B cell (primary cell): ENCODE results near the gene THSD7A. TPM values are rescaled to one million over a fixed set of nuclear protein-coding genes. Genes with fewer than 3 reads are reported as not detected.

Experiments
- ATAC-seq: fragments of 200-7000 bp; cut with Tn5 transposase; one replicate; pipeline ENCODE4 v1.10.0; 2021; ENCODE audit warnings: low read depth, mild to moderate bottlenecking, moderate number of reproducible peaks, moderate library complexity
- CTCF ChIA-PET: fragments of 350-600 bp; sonication (Branson Sonifier 250); formaldehyde crosslinking; loops from one replicate; lab custom pipeline; 2021; ENCODE audit warnings: antibody characterized with exemption, inconsistent platforms; lab: Charles Lee
- POLR2A ChIA-PET: fragments of 350-600 bp; sonication (Branson Sonifier 250); formaldehyde crosslinking; loops from one replicate; lab custom pipeline; 2021; ENCODE audit warnings: antibody characterized with exemption; lab: Charles Lee
- DNase-seq: peaks from one replicate; pipeline ENCODE4 v3.0.0; 2013
- H2AFZ ChIP-seq: 2 replicates; pipeline ENCODE4 v1.6.1; 2012; ENCODE audit warnings: mild to moderate bottlenecking, low read depth, low read length; ENCODE audit not compliant: insufficient read depth, poor library complexity, severe bottlenecking
- H3K27ac ChIP-seq, 2 donors: 1 replicate in 1 of 2; 2 replicates in 1 of 2; pipeline ENCODE4 v1.5.1; 2012 to 2013; ENCODE audit warnings: low read length in 2 of 2, mild to moderate bottlenecking in 2 of 2, moderate library complexity in 1 of 2
- H3K27me3 ChIP-seq, 4 experiments: fragments of 200-600 bp in 1 of 4; sonication (generic) in 1 of 4; replicated peaks in 1 of 4; 1 replicate in 2 of 4; 2 replicates in 2 of 4; pipeline versions ENCODE4 v1.6.1 to v1.7.0; 2013 to 2016; ENCODE audit warnings: low read length in 3 of 4, mild to moderate bottlenecking in 2 of 4, mixed read lengths in 1 of 4, moderate library complexity in 1 of 4; ENCODE audit not compliant: insufficient read depth in 4 of 4, control insufficient read depth in 3 of 4; ENCODE audit errors: control extremely low read depth in 1 of 4
- H3K36me3 ChIP-seq, 2 experiments: replicated peaks in 1 of 2; 1 replicate in 1 of 2; 2 replicates in 1 of 2; pipeline versions ENCODE4 v1.6.1 to v1.7.1; 2013; ENCODE audit warnings: low read length in 1 of 2; ENCODE audit not compliant: insufficient read depth in 2 of 2, control insufficient read depth in 1 of 2; ENCODE audit errors: control extremely low read depth in 1 of 2, extremely low read depth in 1 of 2
- H3K4me1 ChIP-seq, 2 donors: fragments of 200-600 bp in 1 of 2; sonication (generic) in 1 of 2; 1 replicate in 1 of 2; 2 replicates in 1 of 2; pipeline versions ENCODE4 v1.5.1 to v1.6.1; 2013 to 2017; ENCODE audit warnings: low read length in 2 of 2; ENCODE audit not compliant: control insufficient read depth in 2 of 2, insufficient read depth in 2 of 2
- H3K4me2 ChIP-seq: replicated peaks from 2 replicates; pipeline ENCODE3; 2012; ENCODE audit warnings: mild to moderate bottlenecking, low read depth, low read length; ENCODE audit not compliant: poor library complexity, severe bottlenecking
- H3K4me3 ChIP-seq, 5 experiments: fragments of 200-600 bp in 1 of 5; sonication (generic) in 1 of 5; 1 replicate in 3 of 5; 2 replicates in 2 of 5; pipeline versions ENCODE4 v1.5.1 to v1.7.0; 2011 to 2016; ENCODE audit warnings: low read length in 4 of 5, mild to moderate bottlenecking in 4 of 5, low read depth in 2 of 5, control low read depth in 1 of 5, moderate library complexity in 1 of 5; ENCODE audit not compliant: insufficient read depth in 1 of 5; ENCODE audit errors: control extremely low read depth in 1 of 5, extremely low read depth in 1 of 5
- H3K79me2 ChIP-seq: fragments of 200-600 bp; sonication (generic); one replicate; pipeline ENCODE4 v1.6.0; 2016; ENCODE audit warnings: low read length; ENCODE audit not compliant: control insufficient read depth, insufficient read depth
- H3K9ac ChIP-seq: fragments of 200-600 bp; sonication (generic); 2 replicates; pipeline ENCODE4 v1.6.1; 2017; ENCODE audit warnings: mild to moderate bottlenecking, low read length, moderate library complexity
- H3K9me3 ChIP-seq, 3 donors: one replicate each; pipeline versions ENCODE4 v1.6.1 to v1.7.1; 2013; ENCODE audit warnings: low read length in 2 of 3; ENCODE audit not compliant: control insufficient read depth in 2 of 3, insufficient read depth in 1 of 3; ENCODE audit errors: control extremely low read depth in 1 of 3
- H4K20me1 ChIP-seq: 2 replicates; pipeline ENCODE4 v1.6.0; 2012; ENCODE audit warnings: mild to moderate bottlenecking, low read length; ENCODE audit not compliant: insufficient read depth, control insufficient read depth, poor library complexity, severe bottlenecking
- H3K27ac Mint-ChIP-seq: one replicate; pipeline ENCODE4 v1.8.0; 2021; ENCODE audit warnings: mixed read lengths
- H3K27me3 Mint-ChIP-seq: one replicate; pipeline ENCODE4 v1.8.0; 2021; ENCODE audit warnings: mixed read lengths
- H3K4me1 Mint-ChIP-seq: one replicate; pipeline ENCODE4 v1.8.0; 2021; ENCODE audit warnings: mixed read lengths
- H3K4me3 Mint-ChIP-seq: one replicate; pipeline ENCODE4 v1.8.0; 2021; ENCODE audit warnings: mixed read lengths
- H3K9me3 Mint-ChIP-seq: one replicate; pipeline ENCODE4 v1.8.0; 2022; ENCODE audit warnings: mixed read lengths; ENCODE audit not compliant: insufficient read depth
- CTCF ChIP-seq: fragments of 200-600 bp; IDR thresholded peaks from one replicate; pipeline ENCODE4 v1.8.0; 2022; ENCODE audit warnings: antibody characterized with exemption, mild to moderate bottlenecking
- EZH2 ChIP-seq: IDR thresholded peaks from 2 replicates; pipeline ENCODE4 v1.6.1; 2012; ENCODE audit warnings: borderline replicate concordance, low read depth, mild to moderate bottlenecking, moderate library complexity, low read length; ENCODE audit not compliant: insufficient read depth, poor library complexity, severe bottlenecking
- intact Hi-C: fragments of 100-400 bp; cut with micrococcal nuclease; formaldehyde crosslinking; loops from one replicate; pipeline ENCODE4 v1.10.0; 2022
- polyA plus RNA-seq: library from polyadenylated mRNA; depleted of rRNA; stranded (reverse); fragments of >200 nt; gene quantifications from 2 replicates; pipeline ENCODE4 v1.2.3, GENCODE V29; 2012
- total RNA-seq, 2 donors: library from RNA; stranded (reverse); fragments of 120-200 nt in 1 of 2; gene quantifications; 1 replicate in 1 of 2; 2 replicates in 1 of 2; pipeline versions ENCODE4 v1.2.3 to v1.2.4, GENCODE V29; 2013 to 2022

The THSD7A gene
- total and polyA plus RNA-seq, 2 donors (not counting 1 experiment from before 2014, with no cell fraction given) = not detected

- CTCF ChIA-PET = no interaction called here
- POLR2A ChIA-PET = no interaction called here
- no peak for TF ChIP-seq CTCF
- TF ChIP-seq EZH2 = no peak
- Histone ChIP-seq H3K36me3 (no peaks in the 10 kb centered on the region), H2AFZ (no peak overlapping the region), H3K79me2 (no peaks in the 10 kb centered on the region), H3K4me2 (no peak overlapping the region), H3K4me1 (no peaks in the 10 kb centered on the region), H3K9me3 (no peaks in the 10 kb centered on the region), H3K27ac (no peak overlapping the region), H4K20me1 (no peaks in the 10 kb centered on the region), H3K9ac (no peak overlapping the region), H3K4me3 (no peak overlapping the region), H3K27me3 (no peaks in the 10 kb centered on the region)
- intact Hi-C loops = no loop called here
- Mint-ChIP-seq H3K27ac (no peak overlapping the region), H3K27me3 (no peaks in the 10 kb centered on the region), H3K4me1 (no peaks in the 10 kb centered on the region), H3K9me3 (no peaks in the 10 kb centered on the region), H3K4me3 (no peak overlapping the region)
- ATAC-seq (no peak), DNase-seq (no peak)
Observed at GRCh38 chr7:11841657-11842056, 9.7 kb upstream of the THSD7A start.

- no peak overlapping the region for H3K27ac ChIP-seq
- intact Hi-C loops = loop anchor here (2.0 to 10.0 kb wide), 2 partner anchors 486 to 660 kb away; no protein-coding TSS in a partner anchor
- DNase-seq = no peak
- no peak overlapping the region for H2AFZ ChIP-seq
- Mint-ChIP-seq H3K4me1 (peaks cover 8% of the 10 kb centered on the region), H3K9me3 (no peaks in the 10 kb centered on the region), H3K27me3 (peaks cover 18% of the 10 kb centered on the region), H3K27ac (no peak overlapping the region), H3K4me3 (no peak overlapping the region)
- H3K79me2 ChIP-seq = no peaks in the 10 kb centered on the region
- TF ChIP-seq EZH2 (no peak), CTCF (no peak)
- H3K4me2 ChIP-seq = no peak overlapping the region
- H4K20me1 ChIP-seq = no peaks in the 10 kb centered on the region
- CTCF ChIA-PET = interaction anchor here (1.0 kb wide), 1 partner anchor 487 kb away, joined by 4 read pairs; no protein-coding TSS in a partner anchor
- H3K27me3 ChIP-seq = peaks cover 0 to 13% (median 10%) of the 10 kb centered on the region in 4 experiments
- H3K9me3 ChIP-seq = no peaks in the 10 kb centered on the region
- no peak overlapping the region for H3K9ac ChIP-seq
- no peak for ATAC-seq
- H3K4me3 ChIP-seq = no peak overlapping the region
- peaks cover 11 to 12% of the 10 kb centered on the region in 2 donors for H3K4me1 ChIP-seq
- H3K36me3 ChIP-seq = no peaks in the 10 kb centered on the region
- POLR2A ChIA-PET = no interaction called here
Observed at GRCh38 chr7:11835260-11835659, 3.3 kb upstream of the THSD7A start.
